Astrocyte of the hippocampus (primary cell): ENCODE data around the gene GJD4.
A peak's percentile ranks its signal among the peaks of the same experiment; 100 is the strongest.

Experiments used
- DNase-seq: peaks from one replicate; pipeline ENCODE4 v3.0.0; 2011; ENCODE audit warnings: low read depth, low spot score

GJD4 gene

GRCh38 chr10:35626971-35627507 is 21.9 kb downstream of the GJD4 start:
- DNase-seq = no peak

GRCh38 chr10:35631404-35631803 is 26.3 kb downstream of the GJD4 start:
- DNase-seq = no peak

- DNase-seq = no peak
Measured at GRCh38 chr10:35632027-35632426, 26.9 kb downstream of the GJD4 start.

- no peak for DNase-seq
Measured at GRCh38 chr10:35633006-35633980, 28.2 kb downstream of the GJD4 start.

GRCh38 chr10:35635576-35635975 is 30.4 kb downstream of the GJD4 start:
- peak; percentile 82 for DNase-seq

- DNase-seq = no peak
Measured at GRCh38 chr10:35636956-35637355, 31.8 kb downstream of the GJD4 start.

GRCh38 chr10:35637462-35637861 is 32.3 kb downstream of the GJD4 start:
- peak; percentile 33 for DNase-seq

GRCh38 chr10:35638101-35638500 is 33.0 kb downstream of the GJD4 start:
- no peak for DNase-seq

- peak; percentile 20 for DNase-seq
Measured at GRCh38 chr10:35639021-35639727, 34.0 kb downstream of the GJD4 start.

- DNase-seq = peak; percentile 71
Measured at GRCh38 chr10:35639728-35640401, 34.7 kb downstream of the GJD4 start.

- peak; percentile 89 for DNase-seq
Measured at GRCh38 chr10:35640474-35640873, 35.3 kb downstream of the GJD4 start.

- DNase-seq = peak; percentile 91
Measured at GRCh38 chr10:35640951-35641675, 36.0 kb downstream of the GJD4 start.

- DNase-seq = peak; percentile 75
Measured at GRCh38 chr10:35641676-35642034, 36.5 kb downstream of the GJD4 start.

- peak; percentile 97 for DNase-seq
Measured at GRCh38 chr10:35642035-35642792, 37.1 kb downstream of the GJD4 start, which contains the start of gene FZD8. FZD8 (minus strand) TSS chr10:35642296; CDS start chr10:35641429, 867 bp downstream.

GRCh38 chr10:35642793-35643114 is 37.6 kb downstream of the GJD4 start:
- DNase-seq = no peak

GRCh38 chr10:35643151-35644049 is 38.3 kb downstream of the GJD4 start:
- peak; percentile 75 for DNase-seq

- DNase-seq = no peak
Measured at GRCh38 chr10:35644050-35644950, 39.2 kb downstream of the GJD4 start.

- DNase-seq = no peak
Measured at GRCh38 chr10:35650894-35651293, 45.8 kb downstream of the GJD4 start.
